Spleen (tissue), 11 donors: Measurements from ENCODE around the gene BTLA. TPM values are rescaled to one million over a fixed set of nuclear protein-coding genes. Genes with fewer than 3 reads are reported as not detected.

Experiments used
- DNase-seq: peaks from one replicate; pipeline ENCODE4 v3.0.0-alpha.2; 2020
- H3K27ac ChIP-seq, 8 donors: fragments of 200-600 bp; sonication (generic) in 7 of 8; 1 replicate in 4 of 8; 2 replicates in 4 of 8; pipeline versions ENCODE4 v1.5.0 to v1.8.0; 2016 to 2021; ENCODE audit warnings: inconsistent platforms in 4 of 8, mild to moderate bottlenecking in 4 of 8, moderate library complexity in 1 of 8
- H3K27me3 ChIP-seq, 7 donors: fragments of 200-600 bp; sonication (generic) in 6 of 7; replicated peaks in 1 of 7; 1 replicate in 4 of 7; 2 replicates in 3 of 7; pipeline versions ENCODE4 v1.5.0 to v1.8.0; 2016 to 2021; ENCODE audit warnings: inconsistent platforms in 3 of 7, mild to moderate bottlenecking in 1 of 7
- H3K36me3 ChIP-seq, 6 donors: fragments of 200-600 bp; sonication (generic) in 5 of 6; 1 replicate in 4 of 6; 2 replicates in 2 of 6; pipeline versions ENCODE4 v1.5.0 to v1.8.0; 2016 to 2021; ENCODE audit warnings: inconsistent platforms in 2 of 6
- H3K4me1 ChIP-seq, 6 donors: fragments of 200-600 bp; sonication (generic) in 5 of 6; 1 replicate in 3 of 6; 2 replicates in 3 of 6; pipeline versions ENCODE4 v1.5.0 to v1.8.0; 2016 to 2021; ENCODE audit warnings: inconsistent platforms in 3 of 6
- H3K4me3 ChIP-seq, 8 donors: fragments of 200-600 bp; sonication (generic) in 7 of 8; 1 replicate in 4 of 8; 2 replicates in 4 of 8; pipeline versions ENCODE4 v1.5.0 to v1.8.0; 2016 to 2021; ENCODE audit warnings: inconsistent platforms in 4 of 8, mild to moderate bottlenecking in 4 of 8, moderate library complexity in 2 of 8
- H3K9me3 ChIP-seq, 8 donors: fragments of 200-600 bp; sonication (generic) in 7 of 8; 1 replicate in 4 of 8; 2 replicates in 4 of 8; pipeline versions ENCODE4 v1.5.0 to v1.8.0; 2016 to 2021; ENCODE audit warnings: inconsistent platforms in 4 of 8
- POLR2A ChIP-seq, 3 donors: fragments of 450-650 bp; IDR thresholded peaks; one replicate each; pipeline ENCODE4 v1.5.1; 2017; ENCODE audit warnings: antibody characterized with exemption in 3 of 3, mild to moderate bottlenecking in 1 of 3
- POLR2AphosphoS5 ChIP-seq, 3 donors: sonication (generic); formaldehyde crosslinking; IDR thresholded peaks; one replicate each; pipeline ENCODE4 v1.5.1; 2017; ENCODE audit warnings: antibody characterized with exemption in 3 of 3
- WGBS, 5 donors: extraction: QIAGEN DNeasy Blood & Tissue Kit in 3 of 5; methylation state at CpG; one replicate each; pipeline versions ENCODE4 v1.1.5 to v1.1.7; 2013 to 2018; 5-methylcytosine and 5-hydroxymethylcytosine counted together
- intact Hi-C: fragments of 100-400 bp; cut with DNase I; formaldehyde crosslinking; loops from one replicate; pipeline ENCODE4 v1.15.0; 2023; ENCODE audit warnings: low total_unique reads
- polyA plus RNA-seq, 3 donors: library from polyadenylated mRNA; stranded (reverse); fragments of 200-250 nt; gene quantifications; one replicate each; pipeline ENCODE4 v1.2.1, GENCODE V29; 2013
- total RNA-seq, 7 donors: library from RNA; depleted of rRNA in 3 of 7; stranded (reverse); fragments of >200 nt in 3 of 7; fragmentation: NEBNext Ultra II Directional in 4 of 7; extraction: Animal tissue kit (Norgen Biotek cat#: 25700) in 4 of 7; gene quantifications; one replicate each; pipeline versions ENCODE4 v1.1.0 to v1.2.1, GENCODE V29; 2016 to 2021
- TF ChIP-seq, protein P1 (sequence below), 11 experiments: fragments of 200-600 bp in 7 of 11; fragments of 450-650 bp in 4 of 11; sonication (generic) in 4 of 11; IDR thresholded peaks in 8 of 11; conservative IDR thresholded peaks in 3 of 11; 1 replicate in 7 of 11; 2 replicates in 4 of 11; pipeline versions ENCODE4 v1.4.0 to v1.8.0; 2016 to 2021; ENCODE audit warnings: antibody characterized with exemption in 11 of 11, inconsistent platforms in 4 of 11, mild to moderate bottlenecking in 1 of 11
- donor health status: healthy with polysubstance abuse.
- donor health status: DM: no; HTN: no; CAD: no; lungs with moderate emphysema.
- donor health status: DM: no; HTN: no; CAD: no.
- donor health status: Bipolar disorder and iron deficiency.
- donor health status: healthy.
- donor health status: DM: no; HTN: no; CAD: no.
- donor health status: DM: yes; HTN: yes; CAD: no.

Gene BTLA
- total and polyA plus RNA-seq, 10 donors = 12.8 to 46.0 (median 26.1) TPM

DNA sequence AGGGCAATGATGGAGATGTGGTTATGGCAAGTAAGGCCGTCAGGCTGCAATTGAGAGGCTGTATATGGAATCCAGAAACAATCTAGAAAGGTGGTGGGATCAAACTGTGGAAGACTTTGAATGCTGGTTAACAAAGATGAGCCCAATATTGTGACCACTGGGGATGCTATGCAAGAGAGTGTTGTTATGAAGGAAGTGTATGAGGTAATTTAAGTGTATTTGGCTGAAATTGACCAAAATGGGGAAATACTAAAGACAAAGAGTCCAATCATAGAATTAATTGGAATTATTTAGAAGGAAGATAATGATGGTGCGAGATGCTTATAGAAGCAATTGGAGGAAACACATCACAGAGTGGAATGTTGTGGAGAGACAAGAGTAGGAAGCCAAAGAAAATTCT is 24.5 kb downstream of the BTLA start:
- intact Hi-C loops = no loop called here
- peaks cover 0 to 6% (median 0%) of the 10 kb centered on the region in 8 donors for H3K9me3 ChIP-seq
- H3K36me3 ChIP-seq = peaks cover 0 to 42% (median 0%) of the 10 kb centered on the region in 6 donors
- DNase-seq = no peak
- H3K4me1 ChIP-seq = peaks cover 12 to 99% (median 65%) of the 10 kb centered on the region in 6 donors
- H3K4me3 ChIP-seq = no peak overlapping the region
- no peak for TF ChIP-seq POLR2AphosphoS5 (IDR thresholded peaks at IDR 0.05)
- no peaks in the 10 kb centered on the region for H3K27me3 ChIP-seq
- WGBS, 5 donors = 71 to 98% (median 84%) methylated on average over 2 of the region's 2 CpGs
- peak overlapping the region in 4 of 8 donors; percentile 63 to 80 (median 67) for H3K27ac ChIP-seq

DNA sequence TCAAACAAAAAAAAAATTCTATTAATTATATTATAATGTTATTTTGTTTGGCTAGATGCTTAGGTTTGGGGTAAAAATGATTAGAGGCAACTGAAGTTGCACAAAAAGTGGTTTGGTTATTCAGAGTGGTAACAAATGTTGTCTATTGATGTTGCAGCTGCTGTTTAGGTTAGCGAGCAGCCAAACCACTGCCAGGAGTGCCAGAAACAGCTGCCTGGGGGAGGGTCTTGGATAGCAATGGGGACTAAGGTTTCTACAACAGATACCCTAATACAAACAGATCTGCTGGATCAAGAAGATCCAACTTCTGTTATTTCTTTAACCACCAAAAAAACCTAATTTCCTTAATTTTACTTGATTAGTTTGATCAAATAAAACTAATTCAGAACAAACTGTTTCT is 26.6 kb downstream of the BTLA start:
- peaks cover 0 to 32% (median 0%) of the 10 kb centered on the region in 6 donors for H3K36me3 ChIP-seq
- H3K4me3 ChIP-seq = no peak overlapping the region
- DNase-seq = no peak
- H3K9me3 ChIP-seq = peaks cover 0 to 6% (median 0%) of the 10 kb centered on the region in 8 donors
- intact Hi-C loops = no loop called here
- H3K4me1 ChIP-seq = peaks cover 12 to 100% (median 66%) of the 10 kb centered on the region in 6 donors
- H3K27me3 ChIP-seq = no peaks in the 10 kb centered on the region
- H3K27ac ChIP-seq = peak overlapping the region in 5 of 8 donors; percentile 30 to 80 (median 66)
- TF ChIP-seq POLR2AphosphoS5 (IDR thresholded peaks at IDR 0.05) (no peak), POLR2A (IDR thresholded peaks at IDR 0.05) (no peak)
- TF ChIP-seq, protein P1, sequence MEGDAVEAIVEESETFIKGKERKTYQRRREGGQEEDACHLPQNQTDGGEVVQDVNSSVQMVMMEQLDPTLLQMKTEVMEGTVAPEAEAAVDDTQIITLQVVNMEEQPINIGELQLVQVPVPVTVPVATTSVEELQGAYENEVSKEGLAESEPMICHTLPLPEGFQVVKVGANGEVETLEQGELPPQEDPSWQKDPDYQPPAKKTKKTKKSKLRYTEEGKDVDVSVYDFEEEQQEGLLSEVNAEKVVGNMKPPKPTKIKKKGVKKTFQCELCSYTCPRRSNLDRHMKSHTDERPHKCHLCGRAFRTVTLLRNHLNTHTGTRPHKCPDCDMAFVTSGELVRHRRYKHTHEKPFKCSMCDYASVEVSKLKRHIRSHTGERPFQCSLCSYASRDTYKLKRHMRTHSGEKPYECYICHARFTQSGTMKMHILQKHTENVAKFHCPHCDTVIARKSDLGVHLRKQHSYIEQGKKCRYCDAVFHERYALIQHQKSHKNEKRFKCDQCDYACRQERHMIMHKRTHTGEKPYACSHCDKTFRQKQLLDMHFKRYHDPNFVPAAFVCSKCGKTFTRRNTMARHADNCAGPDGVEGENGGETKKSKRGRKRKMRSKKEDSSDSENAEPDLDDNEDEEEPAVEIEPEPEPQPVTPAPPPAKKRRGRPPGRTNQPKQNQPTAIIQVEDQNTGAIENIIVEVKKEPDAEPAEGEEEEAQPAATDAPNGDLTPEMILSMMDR (IDR thresholded peaks at IDR 0.05 in 8 of 11, conservative IDR thresholded peaks at IDR 0.05 in 3 of 11) = no peak
- WGBS, 5 donors = 24 to 83% (median 65%) methylated on average over 1 of the region's 1 CpG

DNA sequence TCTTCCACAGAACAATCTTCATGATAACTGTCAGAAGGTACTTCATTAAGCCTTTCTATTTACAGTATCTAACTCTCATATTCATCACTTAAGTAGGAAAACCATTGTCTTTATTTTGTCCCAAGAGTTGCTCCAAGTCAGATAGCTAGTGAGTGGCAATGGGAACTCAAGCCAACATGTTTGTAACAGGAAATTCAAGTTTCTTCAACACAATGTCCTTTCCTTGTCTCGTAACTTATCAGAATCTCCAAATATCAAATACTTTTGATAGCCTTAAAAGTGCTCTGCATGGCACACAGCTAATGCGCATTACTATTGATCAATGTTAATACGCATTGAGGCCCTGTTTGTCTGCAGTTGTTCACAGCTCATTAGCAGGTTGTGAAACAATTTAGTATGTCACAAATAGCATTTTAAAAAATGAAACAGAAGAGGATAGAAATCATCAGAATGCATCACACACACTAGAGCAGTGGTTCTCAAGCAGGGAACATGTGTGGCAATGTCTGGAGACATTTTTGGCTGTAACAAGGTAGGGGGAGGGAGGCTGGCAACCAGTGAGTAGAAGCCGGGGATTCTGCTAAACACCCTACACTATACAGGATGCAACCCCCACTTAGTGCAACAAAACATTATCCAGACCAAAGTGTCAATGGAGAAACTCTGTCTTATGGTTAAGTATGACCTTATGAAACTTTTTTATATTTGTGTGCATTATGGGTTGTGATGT is 27.5 kb downstream of the BTLA start:
- peaks cover 12 to 97% (median 62%) of the 10 kb centered on the region in 6 donors for H3K4me1 ChIP-seq
- 64 to 80% (median 75%) methylated on average over 4 of the region's 4 CpGs for WGBS, 5 donors

DNA sequence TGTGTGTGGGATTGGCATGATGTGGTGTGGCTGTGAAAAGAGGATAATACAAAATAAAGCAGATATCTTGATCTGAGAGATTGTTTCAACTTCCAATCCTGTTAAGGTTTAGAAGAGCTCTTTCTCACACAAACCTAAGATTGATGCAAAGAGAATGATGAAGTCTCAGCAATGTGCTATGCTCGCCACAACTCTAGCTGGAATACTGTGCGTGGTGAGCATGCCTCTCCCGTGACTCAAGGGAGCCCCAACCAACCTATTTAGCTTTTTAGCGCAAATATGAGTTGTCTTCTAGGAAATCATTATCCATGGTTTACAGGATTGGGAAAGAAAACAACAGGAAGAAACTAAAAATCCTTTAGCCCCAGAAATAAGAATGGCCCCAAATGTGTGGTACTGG is 28.5 kb downstream of the BTLA start:
- H3K27me3 ChIP-seq = no peaks in the 10 kb centered on the region
- H3K27ac ChIP-seq = peak overlapping the region in 2 of 8 donors; percentile 68 to 80
- no peak for DNase-seq
- 93 to 98% (median 95%) methylated on average over 4 of the region's 4 CpGs for WGBS, 5 donors
- H3K9me3 ChIP-seq = no peaks in the 10 kb centered on the region
- peaks cover 0 to 21% (median 0%) of the 10 kb centered on the region in 6 donors for H3K36me3 ChIP-seq
- H3K4me1 ChIP-seq = peaks cover 12 to 97% (median 60%) of the 10 kb centered on the region in 6 donors
- intact Hi-C loops = no loop called here
- no peak overlapping the region for H3K4me3 ChIP-seq
- TF ChIP-seq POLR2A (IDR thresholded peaks at IDR 0.05) (no peak), POLR2AphosphoS5 (IDR thresholded peaks at IDR 0.05) (no peak)
- TF ChIP-seq, protein P1 (IDR thresholded peaks at IDR 0.05 in 8 of 11, conservative IDR thresholded peaks at IDR 0.05 in 3 of 11) = no peak

More for the DNA sequence above, 27.5 kb downstream of the BTLA start:
- TF ChIP-seq POLR2AphosphoS5 (IDR thresholded peaks at IDR 0.05) = no peak
- TF ChIP-seq POLR2A (IDR thresholded peaks at IDR 0.05) = no peak
- TF ChIP-seq, protein P1 (IDR thresholded peaks at IDR 0.05 in 8 of 11, conservative IDR thresholded peaks at IDR 0.05 in 3 of 11) = no peak
- peaks cover 0 to 26% (median 0%) of the 10 kb centered on the region in 6 donors for H3K36me3 ChIP-seq
- H3K9me3 ChIP-seq = peaks cover 0 to under 1% (median 0%) of the 10 kb centered on the region in 8 donors
- H3K4me3 ChIP-seq = no peak overlapping the region
- DNase-seq = no peak
- no peaks in the 10 kb centered on the region for H3K27me3 ChIP-seq
- H3K27ac ChIP-seq = peak overlapping the region in 3 of 8 donors; percentile 63 to 80 (median 68)
- intact Hi-C loops = no loop called here
